HepG2 (cell line): Measurements from ENCODE around the gene SBNO2. TPM values are rescaled to one million over a fixed set of nuclear protein-coding genes. Genes with fewer than 3 reads are reported as not detected.
A peak's percentile ranks its signal among the peaks of the same experiment; 100 is the strongest.

Experiments used
- ATAC-seq: fragments of 200-7000 bp; cut with Tn5 transposase; 3 replicates; pipeline ENCODE4 v1.9.1; 2020; ENCODE audit warnings: mild to moderate bottlenecking, moderate library complexity
- BruUV-seq: library from RNA; stranded (reverse); fragments of 400-500 nt; replicated peaks from 2 replicates; lab custom pipeline; 2021; lab: Mats Ljungman, UMichigan
- CTCF ChIA-PET: fragments of 300-600 bp; formaldehyde crosslinking; extraction: SDS; loops from one replicate; lab custom pipeline; 2021; ENCODE audit warnings: low total read pairs, inconsistent platforms, low intra/inter-chr PET ratio; lab: Yijun Ruan, JAX
- POLR2A ChIA-PET: fragments of 350-600 bp; sonication (Branson Sonifier 250); formaldehyde crosslinking; loops from one replicate; lab custom pipeline; 2020; ENCODE audit warnings: antibody characterized with exemption, inconsistent platforms; lab: Yijun Ruan, JAX
- DNase-seq: peaks from one replicate; pipeline ENCODE4 v3.0.0-alpha.2; 2015; ENCODE audit warnings: low spot score
- FAIRE-seq: peaks from 3 replicates; lab custom pipeline; 2011; peaks lifted over from hg19 to GRCh38; lab: Jason Lieb, UNC
- H2AFZ ChIP-seq: one replicate; pipeline ENCODE4 v1.6.1; 2011; ENCODE audit warnings: low read length, inconsistent platforms
- H3K27ac ChIP-seq: fragments of 300-600 bp; 3 replicates; pipeline ENCODE4 v1.8.0; 2011; ENCODE audit warnings: mixed run types, mild to moderate bottlenecking, mixed read lengths, low read length, inconsistent platforms; ENCODE audit not compliant: insufficient read depth; ENCODE audit errors: extremely low read length
- H3K27me3 ChIP-seq, 2 experiments: fragments of 200-600 bp in 1 of 2; 2 replicates in 1 of 2; 3 replicates in 1 of 2; pipeline versions ENCODE4 v1.6.0 to v1.8.0; 2011; ENCODE audit warnings: low read length in 2 of 2, mild to moderate bottlenecking in 2 of 2, moderate library complexity in 2 of 2, inconsistent platforms in 1 of 2; ENCODE audit not compliant: insufficient read depth in 2 of 2, control insufficient read depth in 1 of 2
- H3K36me3 ChIP-seq, 2 experiments: fragments of 200-600 bp in 1 of 2; replicated peaks in 1 of 2; 2 replicates in 1 of 2; 3 replicates in 1 of 2; pipeline versions ENCODE4 v1.5.1 to v1.8.0; 2011; ENCODE audit warnings: low read length in 2 of 2, inconsistent platforms in 1 of 2; ENCODE audit not compliant: insufficient read depth in 2 of 2, control insufficient read depth in 1 of 2
- H3K4me1 ChIP-seq: 2 replicates; pipeline ENCODE4 v1.5.1; 2012; ENCODE audit warnings: low read length, inconsistent platforms; ENCODE audit not compliant: insufficient read depth
- H3K4me2 ChIP-seq: 2 replicates; pipeline ENCODE4 v1.6.0; 2011; ENCODE audit warnings: low read depth, low read length, inconsistent platforms
- H3K4me3 ChIP-seq, 3 experiments: fragments of 200-600 bp in 1 of 3; sonication (generic), shearing (Covaris generic) in 1 of 3; replicated peaks in 1 of 3; 2 replicates each; pipeline ENCODE4 v1.5.1; 2011 to 2016; ENCODE audit warnings: low read length in 3 of 3, inconsistent platforms in 2 of 3, low read depth in 2 of 3, mild to moderate bottlenecking in 2 of 3, control low read depth in 1 of 3, mixed read lengths in 1 of 3; ENCODE audit not compliant: insufficient read depth in 1 of 3
- H3K79me2 ChIP-seq: one replicate; pipeline ENCODE4 v1.6.1; 2011; ENCODE audit warnings: low read length, inconsistent platforms; ENCODE audit not compliant: insufficient read depth
- H3K9ac ChIP-seq: 2 replicates; pipeline ENCODE4 v1.6.0; 2011; ENCODE audit warnings: mild to moderate bottlenecking, low read depth, low read length, inconsistent platforms; ENCODE audit not compliant: insufficient read depth
- H3K9me3 ChIP-seq: 2 replicates; pipeline ENCODE4 v1.5.1; 2012; ENCODE audit warnings: mild to moderate bottlenecking, low read length
- H4K20me1 ChIP-seq: 2 replicates; pipeline ENCODE4 v1.6.0; 2011; ENCODE audit warnings: inconsistent platforms, mild to moderate bottlenecking, low read length, moderate library complexity; ENCODE audit not compliant: insufficient read depth
- AKNA ChIP-seq: sonication (generic); formaldehyde crosslinking; IDR thresholded peaks from 2 replicates; pipeline ENCODE4 v1.4.0; 2020; ENCODE audit warnings: missing genetic modification reagents, borderline replicate concordance
- HMGXB4 ChIP-seq, 2 experiments: sonication (generic) in 1 of 2; formaldehyde crosslinking in 1 of 2; IDR thresholded peaks; 2 replicates each; pipeline versions ENCODE4 v1.4.0 to v1.6.1; 2018 to 2020; ENCODE audit warnings: missing genetic modification reagents in 2 of 2, borderline replicate concordance in 1 of 2, low read depth in 1 of 2, mild to moderate bottlenecking in 1 of 2, missing biosample characterization in 1 of 2
- KAT7 ChIP-seq: IDR thresholded peaks from 2 replicates; pipeline ENCODE4 v1.6.1; 2018; ENCODE audit warnings: borderline replicate concordance, missing compliant biosample characterization
- SNAPC4 ChIP-seq: sonication (generic); formaldehyde crosslinking; IDR thresholded peaks from 2 replicates; pipeline ENCODE4 v1.4.0; 2020; ENCODE audit warnings: mild to moderate bottlenecking, missing genetic modification reagents
- ZBTB2 ChIP-seq: sonication (generic); formaldehyde crosslinking; IDR thresholded peaks from 2 replicates; pipeline ENCODE4 v1.8.0; 2022; ENCODE audit warnings: low read depth, missing genetic modification reagents
- ZNF350 ChIP-seq: sonication (generic); formaldehyde crosslinking; IDR thresholded peaks from 2 replicates; pipeline ENCODE4 v1.4.0; 2020; ENCODE audit warnings: mild to moderate bottlenecking, low read depth, missing genetic modification reagents, borderline replicate concordance
- ZNF674 ChIP-seq: sonication (generic); formaldehyde crosslinking; IDR thresholded peaks from 2 replicates; pipeline ENCODE4 v1.5.0; 2020; ENCODE audit warnings: low read depth, mild to moderate bottlenecking, missing genetic modification reagents
- ZSCAN20 ChIP-seq: sonication (generic); formaldehyde crosslinking; IDR thresholded peaks from 2 replicates; pipeline ENCODE4 v1.4.0; 2020; ENCODE audit warnings: missing genetic modification reagents, mild to moderate bottlenecking, borderline replicate concordance
- WGBS: methylation state at CpG from one replicate; pipeline ENCODE4 v1.1.6; 2017; ENCODE audit warnings: low lambda C conversion rate; 5-methylcytosine and 5-hydroxymethylcytosine counted together
- in situ Hi-C: cut with HindIII; loops from 2 replicates; pipeline ENCODE4 v1.10.0; 2017; ENCODE audit warnings: low pct_unique_long_range_greater_than_20kb; ENCODE audit not compliant: extremely low pct_ligation_motif_present
- intact Hi-C: fragments of 100-400 bp; cut with micrococcal nuclease; formaldehyde crosslinking; loops from one replicate; pipeline ENCODE4 v1.10.0; 2022; ENCODE audit not compliant: unreplicated experiment
- polyA plus RNA-seq, 8 experiments: library from polyadenylated mRNA; depleted of rRNA in 3 of 8; stranded (reverse) in 7 of 8; unstranded in 1 of 8; fragments of >200 nt; fragmentation: Illumina TruSeq in 4 of 8; extraction: Trizol in 4 of 8; gene quantifications; 2 replicates each; pipeline versions ENCODE4 v1.2.1 to v1.2.3, GENCODE V29; 2011 to 2016; ENCODE audit warnings: low read depth in 4 of 8, missing spikeins in 1 of 8, mixed read lengths in 1 of 8; ENCODE audit not compliant: insufficient read depth in 1 of 8
- total RNA-seq, 5 experiments: library from RNA; depleted of rRNA; stranded (reverse); fragments of >200 nt; fragmentation: Illumina TruSeq; extraction: Trizol; gene quantifications; 2 replicates each; pipeline ENCODE4 v1.2.3, GENCODE V29; 2016; ENCODE audit warnings: low read depth in 1 of 5

SBNO2 gene
- total and polyA plus RNA-seq, 2 of the 13 experiments (the other 11 are each of a cell fraction or from before 2014, with no cell fraction given): 8.6 to 10.4 TPM

- no peaks in the 10 kb centered on the region for H3K9me3 ChIP-seq
- DNase-seq (no peak), ATAC-seq (peak; percentile 46), FAIRE-seq (no peak)
- H3K79me2 ChIP-seq: peaks cover 52% of the 10 kb centered on the region
- intact Hi-C loops: no loop called here
- ChIA-PET CTCF (no interaction called here), POLR2A (interaction anchor here (1.5 kb wide), 1 partner anchor 96 kb away, joined by 4 read pairs; the partner anchor contains the start of gene CIRBP)
- no peaks in the 10 kb centered on the region for H3K27me3 ChIP-seq
- H2AFZ ChIP-seq: no peak overlapping the region
- no peaks in the 10 kb centered on the region; a peak in 1 of 5 replicates for H3K36me3 ChIP-seq
- BruUV-seq: TSS peak; percentile 62
- 17% methylated on average over 21 of the region's 36 CpGs for WGBS
- H3K9ac ChIP-seq: peak overlapping the region; percentile 83
- H3K27ac ChIP-seq: peak overlapping the region; percentile 75
- H3K4me3 ChIP-seq: peak overlapping the region; percentile 81 to 94 (median 89)
- H3K4me1 ChIP-seq: peaks cover 72% of the 10 kb centered on the region
- peak overlapping the region; percentile 68 for H3K4me2 ChIP-seq
- peaks cover under 1% of the 10 kb centered on the region; the same call in 1 of the 2 replicates for H4K20me1 ChIP-seq
- in situ Hi-C loops: no loop called here
- TF ChIP-seq KAT7 (no peak), ZSCAN20 (CRISPR knock-in tag) (no peak), HMGXB4 (CRISPR knock-in tag; IDR thresholded peaks at IDR 0.05; ENCODE audit: borderline replicate concordance in 1 of 2, low read depth in 1 of 2) (no peak), SNAPC4 (CRISPR knock-in tag) (no peak), ZNF674 (CRISPR knock-in tag) (no peak), ZNF350 (CRISPR knock-in tag) (no peak), ZBTB2 (CRISPR knock-in tag) (no peak), AKNA (CRISPR knock-in tag) (no peak)
Observed at GRCh38 chr19:1172353-1173158, 1.5 kb downstream of the SBNO2 start.
